ENCODE data around the gene SH2D1B.

- no peak for TF ChIP-seq TAF1 (conservative IDR thresholded peaks at IDR 0.05)
- no peak for TF ChIP-seq CTCF (IDR thresholded peaks at IDR 0.05; ENCODE audit: low read depth, low read length, missing input control)
- no peak for TF ChIP-seq REST (IDR thresholded peaks at IDR 0.05)
- TF ChIP-seq MAX (IDR thresholded peaks at IDR 0.05), result no peak
- no peak for TF ChIP-seq JUND (IDR thresholded peaks at IDR 0.05)
- no peak for TF ChIP-seq EGR1 (IDR thresholded peaks at IDR 0.05; ENCODE audit: low read depth in 2 of 2)
- no peak for TF ChIP-seq RAD21 (IDR thresholded peaks at IDR 0.05)
- TF ChIP-seq GABPA (IDR thresholded peaks at IDR 0.05 in 1 of 2, conservative IDR thresholded peaks at IDR 0.05 in 1 of 2), result no peak
- no peak for TF ChIP-seq RXRA (IDR thresholded peaks at IDR 0.05)
- no peak for TF ChIP-seq ATF3 (IDR thresholded peaks at IDR 0.05)
- TF ChIP-seq HNF4A (conservative IDR thresholded peaks at IDR 0.05), result no peak
- no peak for TF ChIP-seq FOXA1 (IDR thresholded peaks at IDR 0.05)
- TF ChIP-seq SP1 (IDR thresholded peaks at IDR 0.05), result no peak
- TF ChIP-seq YY1 (IDR thresholded peaks at IDR 0.05), result no peak
These were observed 41.2 kb downstream of the SH2D1B start for GRCh38 chr1:162370721-162371120.
